Neural cell (in vitro differentiated cells): ENCODE measurements around the gene RPS16. TPM values are rescaled to one million over a fixed set of nuclear protein-coding genes. Genes with fewer than 3 reads are reported as not detected.

ENCODE experiments used
- H2AFZ ChIP-seq: fragments of 200-600, 300-800 bp; sonication (generic), shearing (Covaris generic); 2 replicates; pipeline ENCODE4 v1.6.0; 2014; ENCODE audit warnings: low read depth, mild to moderate bottlenecking, antibody characterized with exemption, low read length, moderate library complexity
- H3F3A ChIP-seq: fragments of 200-600 bp; shearing (Covaris generic); 2 replicates; pipeline ENCODE4 v1.6.1; 2016; ENCODE audit warnings: mild to moderate bottlenecking, moderate library complexity, mixed read lengths, antibody characterized with exemption, low read length; ENCODE audit not compliant: insufficient read depth, poor library complexity, severe bottlenecking
- H3K27ac ChIP-seq: fragments of 200-600, 300-800 bp; sonication (generic), shearing (Covaris generic); 2 replicates; pipeline ENCODE4 v1.5.1; 2014; ENCODE audit warnings: mild to moderate bottlenecking, low read length, moderate library complexity
- H3K27me3 ChIP-seq: fragments of 300-800, 200-600 bp; sonication (generic), shearing (Covaris generic); 2 replicates; pipeline ENCODE4 v1.6.0; 2014; ENCODE audit warnings: mild to moderate bottlenecking, low read depth, low read length, moderate library complexity; ENCODE audit not compliant: insufficient read depth
- H3K36me3 ChIP-seq: fragments of 300-800, 200-600 bp; sonication (generic), shearing (Covaris generic); 2 replicates; pipeline ENCODE4 v1.5.1; 2014; ENCODE audit warnings: mild to moderate bottlenecking, antibody characterized with exemption, low read length, moderate library complexity; ENCODE audit not compliant: insufficient read depth
- H3K4me2 ChIP-seq: fragments of 300-800, 200-600 bp; sonication (generic), shearing (Covaris generic); 2 replicates; pipeline ENCODE4 v1.6.0; 2014; ENCODE audit warnings: mild to moderate bottlenecking, low read length
- H3K4me3 ChIP-seq: fragments of 300-800, 200-600 bp; sonication (generic), shearing (Covaris generic); 2 replicates; pipeline ENCODE4 v1.5.1; 2014; ENCODE audit warnings: mild to moderate bottlenecking, low read length, moderate library complexity
- H3K79me2 ChIP-seq: fragments of 200-600 bp; shearing (Covaris generic); replicated peaks from 2 replicates; pipeline ENCODE4 v1.6.0; 2014; ENCODE audit warnings: mild to moderate bottlenecking, low read length, moderate library complexity; ENCODE audit not compliant: insufficient read depth
- H3K9ac ChIP-seq: fragments of 300-800, 200-600 bp; sonication (generic), shearing (Covaris generic); 2 replicates; pipeline ENCODE4 v1.6.1; 2016; ENCODE audit warnings: mild to moderate bottlenecking, low read length, mixed read lengths
- H3K9me2 ChIP-seq: fragments of 200-600 bp; shearing (Covaris generic); 2 replicates; pipeline ENCODE4 v1.6.1; 2016; ENCODE audit warnings: mild to moderate bottlenecking, low read length, mixed read lengths; ENCODE audit not compliant: insufficient read depth
- H3K9me3 ChIP-seq: fragments of 200-600, 300-800 bp; sonication (generic), shearing (Covaris generic); 2 replicates; pipeline ENCODE4 v1.6.1; 2016; ENCODE audit warnings: mild to moderate bottlenecking, mixed run types, low read length, moderate library complexity, mixed read lengths
- H4K20me1 ChIP-seq: fragments of 200-600 bp; shearing (Covaris generic); 2 replicates; pipeline ENCODE4 v1.6.1; 2016; ENCODE audit warnings: mild to moderate bottlenecking, mixed run types; ENCODE audit not compliant: insufficient read depth
- EP300 ChIP-seq: fragments of 450-650 bp; conservative IDR thresholded peaks from 2 replicates; pipeline ENCODE4 v1.6.1; 2014; ENCODE audit warnings: antibody characterized with exemption, mild to moderate bottlenecking, moderate library complexity; ENCODE audit not compliant: poor library complexity, severe bottlenecking
- EZH2 ChIP-seq: fragments of 200-600, 300-800 bp; shearing (Covaris generic), sonication (generic); IDR thresholded peaks from 2 replicates; pipeline ENCODE4 v1.6.1; 2014; ENCODE audit warnings: antibody characterized with exemption, low read length, borderline replicate concordance, mild to moderate bottlenecking; ENCODE audit not compliant: insufficient read depth, poor library complexity, severe bottlenecking
- MXI1 ChIP-seq: fragments of 450-650 bp; conservative IDR thresholded peaks from 2 replicates; pipeline ENCODE4 v1.6.1; 2014; ENCODE audit warnings: antibody characterized with exemption, mild to moderate bottlenecking; ENCODE audit not compliant: poor library complexity, severe bottlenecking
- POLR2AphosphoS5 ChIP-seq: IDR thresholded peaks from 2 replicates; pipeline ENCODE4 v1.6.1; 2012
- RAD21 ChIP-seq: fragments of 450-650 bp; conservative IDR thresholded peaks from 2 replicates; pipeline ENCODE4 v1.6.1; 2014; ENCODE audit warnings: antibody characterized with exemption, mild to moderate bottlenecking, moderate library complexity
- REST ChIP-seq: IDR thresholded peaks from 2 replicates; pipeline ENCODE4 v1.6.1; 2012; ENCODE audit warnings: borderline replicate concordance
- SMC3 ChIP-seq: fragments of 450-650 bp; conservative IDR thresholded peaks from 2 replicates; pipeline ENCODE4 v1.6.1; 2014; ENCODE audit warnings: antibody characterized with exemption, mild to moderate bottlenecking, moderate library complexity; ENCODE audit not compliant: poor library complexity
- TAF1 ChIP-seq: IDR thresholded peaks from 2 replicates; pipeline ENCODE4 v1.6.1; 2012; ENCODE audit warnings: low read depth
- polyA plus RNA-seq: library from polyadenylated mRNA; depleted of rRNA; stranded (reverse); fragments of >200 nt; gene quantifications from 2 replicates; pipeline ENCODE4 v1.2.3, GENCODE V29; 2014
- TF ChIP-seq, protein P1 (sequence below): fragments of 450-650 bp; IDR thresholded peaks from 2 replicates; pipeline ENCODE4 v1.5.1; 2014; ENCODE audit warnings: antibody characterized with exemption, mild to moderate bottlenecking, moderate library complexity; ENCODE audit not compliant: poor library complexity, severe bottlenecking

Gene RPS16
- polyA plus RNA-seq, 1 donor from 2014 or later, result 22.6 TPM

DNA sequence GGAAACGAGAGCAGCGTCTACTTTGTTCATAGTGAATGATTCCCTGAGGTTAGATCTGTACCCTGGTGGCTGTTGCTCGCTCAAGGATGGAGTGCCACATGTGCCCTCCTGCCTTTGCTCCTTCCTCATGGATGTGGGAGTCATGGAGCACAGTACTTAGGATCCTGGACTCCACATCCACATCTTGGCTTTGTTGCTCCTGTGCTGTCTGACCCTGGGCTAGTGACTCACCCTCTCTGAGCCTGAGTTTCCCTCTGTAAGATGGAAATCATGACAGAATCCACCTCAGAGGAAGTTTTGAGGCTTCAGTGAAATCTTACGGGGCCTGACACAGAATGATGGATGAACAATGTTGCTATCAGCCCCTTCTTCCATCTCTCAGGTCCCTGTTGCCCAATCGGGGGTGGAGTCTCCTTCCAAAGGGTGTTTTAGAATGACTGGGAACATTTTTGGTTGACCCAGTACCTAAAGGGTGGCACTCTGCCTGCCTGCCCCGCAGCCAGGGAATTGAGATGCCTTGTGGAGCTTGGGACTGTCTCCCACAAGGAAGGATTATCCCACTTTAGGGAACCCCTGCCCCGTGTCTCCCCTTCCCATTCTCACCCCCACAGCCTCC is 35.1 kb upstream of the RPS16 start:
- TF ChIP-seq RAD21 (no peak), MXI1 (no peak), EP300 (no peak), REST (no peak)
- no peaks in the 10 kb centered on the region for H3K27me3 ChIP-seq
- no peak overlapping the region for H3K9ac ChIP-seq
- no peak overlapping the region for H3K4me3 ChIP-seq
- H3K36me3 ChIP-seq, result peaks cover 2% of the 10 kb centered on the region
- H3K79me2 ChIP-seq, result no peaks in the 10 kb centered on the region
- H3K9me2 ChIP-seq, result no peaks in the 10 kb centered on the region
- no peak overlapping the region for H3K4me2 ChIP-seq
- H3K27ac ChIP-seq, result no peak overlapping the region
- no peaks in the 10 kb centered on the region for H3F3A ChIP-seq
- no peak overlapping the region for H2AFZ ChIP-seq
- no peaks in the 10 kb centered on the region for H4K20me1 ChIP-seq
- H3K9me3 ChIP-seq, result no peaks in the 10 kb centered on the region

DNA sequence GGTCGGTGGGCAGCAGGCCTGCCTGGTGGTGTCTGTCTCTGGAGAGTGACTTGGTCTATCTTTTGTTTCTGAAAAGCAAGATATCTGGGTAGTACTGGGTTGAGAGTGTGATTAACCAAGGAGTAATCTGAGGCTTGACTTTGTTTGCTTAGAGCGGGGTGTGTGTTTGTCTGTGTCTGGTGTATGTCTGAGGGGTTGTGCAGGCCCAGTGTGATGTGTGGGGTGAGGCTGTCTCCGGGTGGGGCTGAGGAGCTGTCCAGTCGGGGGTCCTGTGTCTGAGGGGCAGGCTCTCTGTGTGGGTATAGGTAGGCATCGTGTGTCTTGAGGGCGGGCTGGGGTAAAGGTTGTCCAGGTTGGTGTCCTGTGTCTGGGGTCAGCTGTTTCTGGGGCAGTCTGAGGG is 33.8 kb upstream of the RPS16 start:
- TF ChIP-seq REST (no peak), EP300 (no peak), RAD21 (no peak), EZH2 (no peak), SMC3 (no peak), POLR2AphosphoS5 (no peak), TAF1 (no peak), MXI1 (no peak)
- TF ChIP-seq, protein P1, sequence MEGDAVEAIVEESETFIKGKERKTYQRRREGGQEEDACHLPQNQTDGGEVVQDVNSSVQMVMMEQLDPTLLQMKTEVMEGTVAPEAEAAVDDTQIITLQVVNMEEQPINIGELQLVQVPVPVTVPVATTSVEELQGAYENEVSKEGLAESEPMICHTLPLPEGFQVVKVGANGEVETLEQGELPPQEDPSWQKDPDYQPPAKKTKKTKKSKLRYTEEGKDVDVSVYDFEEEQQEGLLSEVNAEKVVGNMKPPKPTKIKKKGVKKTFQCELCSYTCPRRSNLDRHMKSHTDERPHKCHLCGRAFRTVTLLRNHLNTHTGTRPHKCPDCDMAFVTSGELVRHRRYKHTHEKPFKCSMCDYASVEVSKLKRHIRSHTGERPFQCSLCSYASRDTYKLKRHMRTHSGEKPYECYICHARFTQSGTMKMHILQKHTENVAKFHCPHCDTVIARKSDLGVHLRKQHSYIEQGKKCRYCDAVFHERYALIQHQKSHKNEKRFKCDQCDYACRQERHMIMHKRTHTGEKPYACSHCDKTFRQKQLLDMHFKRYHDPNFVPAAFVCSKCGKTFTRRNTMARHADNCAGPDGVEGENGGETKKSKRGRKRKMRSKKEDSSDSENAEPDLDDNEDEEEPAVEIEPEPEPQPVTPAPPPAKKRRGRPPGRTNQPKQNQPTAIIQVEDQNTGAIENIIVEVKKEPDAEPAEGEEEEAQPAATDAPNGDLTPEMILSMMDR, result no peak

More for the DNA sequence above, 33.8 kb upstream of the RPS16 start:
- Histone ChIP-seq H3K4me3 (no peak overlapping the region), H3K79me2 (no peaks in the 10 kb centered on the region), H2AFZ (no peak overlapping the region), H3K4me2 (no peak overlapping the region), H3F3A (no peaks in the 10 kb centered on the region), H3K9ac (no peak overlapping the region), H3K27me3 (no peaks in the 10 kb centered on the region), H4K20me1 (no peaks in the 10 kb centered on the region), H3K9me2 (no peaks in the 10 kb centered on the region), H3K9me3 (no peaks in the 10 kb centered on the region), H3K27ac (no peak overlapping the region), H3K36me3 (peaks cover 6% of the 10 kb centered on the region)
